BLaER1 treated with 17β-estradiol and CSF1 and Interleukin-3, amounts not matched to agents 10 nM and 100 nM (cell line): ENCODE measurements around the gene USP36.

Experiments
- H3K27ac ChIP-seq, 11 experiments: shearing (Covaris generic); formaldehyde crosslinking; 2 replicates each; pipeline ENCODE4 v1.8.1; 2022
- H3K27me3 ChIP-seq, 11 experiments: shearing (Covaris generic); formaldehyde crosslinking; 2 replicates each; pipeline ENCODE4 v1.8.1; 2022
- H3K36me3 ChIP-seq, 11 experiments: shearing (Covaris generic); formaldehyde crosslinking; 2 replicates each; pipeline ENCODE4 v1.8.1; 2022
- H3K4me1 ChIP-seq, 10 experiments: shearing (Covaris generic); formaldehyde crosslinking; 2 replicates each; pipeline ENCODE4 v1.8.1; 2022
- H3K4me2 ChIP-seq, 11 experiments: shearing (Covaris generic); formaldehyde crosslinking; 2 replicates each; pipeline ENCODE4 v1.8.1; 2022
- H3K4me3 ChIP-seq, 10 experiments: shearing (Covaris generic); formaldehyde crosslinking; 2 replicates each; pipeline ENCODE4 v1.8.1; 2022
- H3K9ac ChIP-seq, 11 experiments: shearing (Covaris generic); formaldehyde crosslinking; 2 replicates each; pipeline ENCODE4 v1.8.1; 2022
- H3K9me3 ChIP-seq, 11 experiments: shearing (Covaris generic); formaldehyde crosslinking; replicated peaks in 1 of 11; 2 replicates each; pipeline ENCODE4 v1.8.1; 2022
- H4K20me1 ChIP-seq, 11 experiments: shearing (Covaris generic); formaldehyde crosslinking; 2 replicates each; pipeline ENCODE4 v1.8.1; 2022
- Cebpa-rat ChIP-seq, 11 experiments: shearing (Covaris generic); IDR thresholded peaks; 2 replicates each; pipeline ENCODE4 v1.8.1; 2022

USP36 gene

GRCh38 chr17:78793968-78794367 lies 46.6 kb downstream of the USP36 start:
- H3K27me3 ChIP-seq: no peaks in the 10 kb centered on the region
- H3K9ac ChIP-seq: no peak overlapping the region
- H3K36me3 ChIP-seq: peaks cover 60 to 80% (median 73%) of the 10 kb centered on the region in 11 experiments
- H3K9me3 ChIP-seq: no peaks in the 10 kb centered on the region
- no peak overlapping the region for H3K4me3 ChIP-seq
- peaks cover 61 to 90% (median 80%) of the 10 kb centered on the region in 10 experiments for H3K4me1 ChIP-seq
- peaks cover 0 to 59% (median 16%) of the 10 kb centered on the region in 11 experiments; a peak in 14 of 22 replicates for H4K20me1 ChIP-seq
- H3K27ac ChIP-seq: no peak overlapping the region; a peak in 1 of 22 replicates
- peak overlapping the region in 1 of 11 experiments; percentile 2; a peak in 1 of 22 replicates for H3K4me2 ChIP-seq
- no peak for TF ChIP-seq Cebpa-rat (IDR thresholded peaks at IDR 0.05)

GRCh38 chr17:78793415-78793814 lies 47.2 kb downstream of the USP36 start:
- no peaks in the 10 kb centered on the region for H3K27me3 ChIP-seq
- H3K36me3 ChIP-seq: peaks cover 55 to 76% (median 69%) of the 10 kb centered on the region in 11 experiments
- no peak overlapping the region for H3K27ac ChIP-seq
- H3K4me3 ChIP-seq: no peak overlapping the region
- no peak overlapping the region for H3K9ac ChIP-seq
- TF ChIP-seq Cebpa-rat (IDR thresholded peaks at IDR 0.05): no peak
- H3K4me1 ChIP-seq: peaks cover 56 to 86% (median 76%) of the 10 kb centered on the region in 10 experiments
- H4K20me1 ChIP-seq: peaks cover 0 to 54% (median 11%) of the 10 kb centered on the region in 11 experiments; a peak in 13 of 22 replicates
- peak overlapping the region in 3 of 11 experiments; percentile 2 to 27 (median 10); a peak in 2 of 22 replicates for H3K4me2 ChIP-seq
- no peaks in the 10 kb centered on the region for H3K9me3 ChIP-seq

- Histone ChIP-seq H3K4me3 (no peak overlapping the region), H3K27ac (peak overlapping the region in 1 of 11 experiments; percentile 4; a peak in 1 of 22 replicates), H3K27me3 (no peaks in the 10 kb centered on the region), H4K20me1 (peaks cover 0 to 40% (median 3%) of the 10 kb centered on the region in 11 experiments; a peak in 10 of 22 replicates), H3K4me1 (peaks cover 49 to 76% (median 66%) of the 10 kb centered on the region in 10 experiments), H3K4me2 (peak overlapping the region in 5 of 11 experiments; percentile 8 to 48 (median 32); a peak in 7 of 22 replicates), H3K9me3 (no peaks in the 10 kb centered on the region), H3K9ac (peak overlapping the region in 1 of 11 experiments; percentile 21; a peak in 3 of 22 replicates), H3K36me3 (peaks cover 41 to 65% (median 56%) of the 10 kb centered on the region in 11 experiments)
- no peak for TF ChIP-seq Cebpa-rat (IDR thresholded peaks at IDR 0.05)
These were observed 48.5 kb downstream of the USP36 start for GRCh38 chr17:78791840-78792709.

- Histone ChIP-seq H3K9me3 (no peaks in the 10 kb centered on the region), H3K4me2 (peak overlapping the region in 7 of 11 experiments; percentile 3 to 51 (median 35); a peak in 6 of 22 replicates), H3K4me3 (no peak overlapping the region), H3K36me3 (peaks cover 26 to 50% (median 41%) of the 10 kb centered on the region in 11 experiments), H3K9ac (no peak overlapping the region), H4K20me1 (peaks cover 0 to 25% (median 0%) of the 10 kb centered on the region in 11 experiments; a peak in 2 of 22 replicates), H3K4me1 (peaks cover 45 to 73% (median 60%) of the 10 kb centered on the region in 10 experiments), H3K27me3 (no peaks in the 10 kb centered on the region), H3K27ac (no peak overlapping the region; a peak in 1 of 22 replicates)
- TF ChIP-seq Cebpa-rat (IDR thresholded peaks at IDR 0.05): no peak
These were observed 50.1 kb downstream of the USP36 start for GRCh38 chr17:78790552-78790951.

GRCh38 chr17:78789663-78790181 lies 50.9 kb downstream of the USP36 start:
- H3K4me1 ChIP-seq: peaks cover 45 to 73% (median 61%) of the 10 kb centered on the region in 10 experiments
- no peaks in the 10 kb centered on the region for H3K9me3 ChIP-seq
- H3K9ac ChIP-seq: peak overlapping the region in 3 of 11 experiments; percentile 0 to 15 (median 1); a peak in 3 of 22 replicates
- peaks cover 0 to 17% (median 0%) of the 10 kb centered on the region in 11 experiments; a peak in 1 of 22 replicates for H4K20me1 ChIP-seq
- peaks cover 18 to 41% (median 32%) of the 10 kb centered on the region in 11 experiments for H3K36me3 ChIP-seq
- H3K27ac ChIP-seq: peak overlapping the region in 2 of 11 experiments; percentile 8 to 21; a peak in 2 of 22 replicates
- H3K27me3 ChIP-seq: no peaks in the 10 kb centered on the region
- no peak for TF ChIP-seq Cebpa-rat (IDR thresholded peaks at IDR 0.05)
- no peak overlapping the region for H3K4me3 ChIP-seq
- H3K4me2 ChIP-seq: peak overlapping the region; percentile 3 to 51 (median 30); a peak in 17 of 22 replicates

- H3K27ac ChIP-seq: peak overlapping the region in 1 of 11 experiments; percentile 21; a peak in 1 of 22 replicates
These were observed 51.4 kb downstream of the USP36 start for GRCh38 chr17:78789149-78789662.

GRCh38 chr17:78788451-78788850 lies 52.2 kb downstream of the USP36 start:
- Histone ChIP-seq H4K20me1 (peaks cover 0 to 10% (median 0%) of the 10 kb centered on the region in 11 experiments; a peak in 1 of 22 replicates), H3K4me2 (no peak overlapping the region), H3K4me3 (no peak overlapping the region), H3K36me3 (peaks cover 5 to 29% (median 20%) of the 10 kb centered on the region in 11 experiments), H3K9ac (no peak overlapping the region), H3K27me3 (no peaks in the 10 kb centered on the region), H3K9me3 (no peaks in the 10 kb centered on the region), H3K4me1 (peaks cover 55 to 76% (median 65%) of the 10 kb centered on the region in 10 experiments), H3K27ac (no peak overlapping the region)
- TF ChIP-seq Cebpa-rat (IDR thresholded peaks at IDR 0.05): no peak

More at GRCh38 chr17:78789149-78789662, 51.4 kb downstream of the USP36 start:
- TF ChIP-seq Cebpa-rat (IDR thresholded peaks at IDR 0.05): 0 out of 22 replicates have a peak, but pooled peaks of 1 of the 11 experiments have one; percentile 14
- Histone ChIP-seq H3K27me3 (no peaks in the 10 kb centered on the region), H4K20me1 (peaks cover 0 to 11% (median 0%) of the 10 kb centered on the region in 11 experiments; a peak in 1 of 22 replicates), H3K4me2 (peak overlapping the region in 10 of 11 experiments; percentile 3 to 51 (median 27); a peak in 11 of 22 replicates), H3K36me3 (peaks cover 12 to 36% (median 27%) of the 10 kb centered on the region in 11 experiments), H3K4me1 (peaks cover 47 to 75% (median 60%) of the 10 kb centered on the region in 10 experiments), H3K9me3 (no peaks in the 10 kb centered on the region), H3K9ac (peak overlapping the region in 2 of 11 experiments; percentile 1 to 15; a peak in 3 of 22 replicates), H3K4me3 (no peak overlapping the region)

GRCh38 chr17:78787444-78787843 lies 53.2 kb downstream of the USP36 start:
- H4K20me1 ChIP-seq: peaks cover 0 to 9% (median 0%) of the 10 kb centered on the region in 11 experiments; a peak in 1 of 22 replicates
- H3K4me1 ChIP-seq: peaks cover 64 to 81% (median 67%) of the 10 kb centered on the region in 10 experiments
- no peak overlapping the region for H3K27ac ChIP-seq
- H3K9ac ChIP-seq: no peak overlapping the region
- no peak for TF ChIP-seq Cebpa-rat (IDR thresholded peaks at IDR 0.05)
- H3K36me3 ChIP-seq: peaks cover 0 to 21% (median 13%) of the 10 kb centered on the region in 11 experiments; a peak in 16 of 22 replicates
- no peak overlapping the region for H3K4me3 ChIP-seq
- no peaks in the 10 kb centered on the region for H3K27me3 ChIP-seq
- H3K9me3 ChIP-seq: no peaks in the 10 kb centered on the region
- H3K4me2 ChIP-seq: peak overlapping the region in 4 of 11 experiments; percentile 0 to 34 (median 24); a peak in 1 of 22 replicates
